ENCODE results near the gene HNF1B.

The HNF1B gene

DNA sequence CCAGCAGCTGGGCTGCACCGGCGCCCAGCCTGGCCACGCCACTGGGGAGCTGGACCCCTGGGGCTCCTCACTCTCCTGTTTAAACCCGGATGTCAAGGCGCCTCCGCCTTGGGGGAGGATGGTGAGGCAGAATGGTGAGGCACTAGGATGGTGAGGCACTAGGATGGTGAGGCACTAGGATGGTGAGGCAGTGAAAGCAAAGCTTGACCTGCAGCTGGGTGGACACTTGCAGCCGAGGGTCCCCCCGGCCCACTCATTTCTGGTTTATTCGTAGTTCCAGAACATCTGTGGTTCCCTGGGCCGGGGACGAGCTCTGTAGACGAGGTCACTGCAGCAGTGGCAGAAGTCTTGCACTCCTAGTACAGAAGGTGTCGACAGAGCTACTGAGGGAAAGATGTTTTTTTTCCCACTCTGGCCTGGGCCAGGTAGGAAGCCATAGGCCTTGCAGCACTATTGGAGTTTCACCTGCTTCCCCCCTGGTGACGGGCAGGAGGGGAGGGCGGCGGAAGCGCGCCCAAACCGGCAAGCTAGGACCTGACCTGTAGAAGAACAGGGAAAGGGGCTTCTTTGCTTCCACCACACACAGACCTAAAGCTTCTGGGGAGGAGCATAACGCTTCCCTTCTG lies 1.1 kb upstream of the HNF1B start:
- Mint-ChIP-seq H3K4me1 (peaks cover 23% of the 10 kb centered on the region), H3K9me3 (no peaks in the 10 kb centered on the region), H3K27me3 (peaks cover 38% of the 10 kb centered on the region), H3K36me3 (no peaks in the 10 kb centered on the region), H3K27ac (no peak overlapping the region), H3K4me3 (no peak overlapping the region)

GRCh38 chr17:37744633-37744927 lies 279 bp downstream of the HNF1B start:
- H3K4me3 Mint-ChIP-seq: peak overlapping the region; percentile 72
- no peaks in the 10 kb centered on the region for H3K9me3 Mint-ChIP-seq
- peaks cover 45% of the 10 kb centered on the region for H3K27me3 Mint-ChIP-seq
- peaks cover 23% of the 10 kb centered on the region for H3K4me1 Mint-ChIP-seq
- no peaks in the 10 kb centered on the region for H3K36me3 Mint-ChIP-seq
- no peak overlapping the region for H3K27ac Mint-ChIP-seq

DNA sequence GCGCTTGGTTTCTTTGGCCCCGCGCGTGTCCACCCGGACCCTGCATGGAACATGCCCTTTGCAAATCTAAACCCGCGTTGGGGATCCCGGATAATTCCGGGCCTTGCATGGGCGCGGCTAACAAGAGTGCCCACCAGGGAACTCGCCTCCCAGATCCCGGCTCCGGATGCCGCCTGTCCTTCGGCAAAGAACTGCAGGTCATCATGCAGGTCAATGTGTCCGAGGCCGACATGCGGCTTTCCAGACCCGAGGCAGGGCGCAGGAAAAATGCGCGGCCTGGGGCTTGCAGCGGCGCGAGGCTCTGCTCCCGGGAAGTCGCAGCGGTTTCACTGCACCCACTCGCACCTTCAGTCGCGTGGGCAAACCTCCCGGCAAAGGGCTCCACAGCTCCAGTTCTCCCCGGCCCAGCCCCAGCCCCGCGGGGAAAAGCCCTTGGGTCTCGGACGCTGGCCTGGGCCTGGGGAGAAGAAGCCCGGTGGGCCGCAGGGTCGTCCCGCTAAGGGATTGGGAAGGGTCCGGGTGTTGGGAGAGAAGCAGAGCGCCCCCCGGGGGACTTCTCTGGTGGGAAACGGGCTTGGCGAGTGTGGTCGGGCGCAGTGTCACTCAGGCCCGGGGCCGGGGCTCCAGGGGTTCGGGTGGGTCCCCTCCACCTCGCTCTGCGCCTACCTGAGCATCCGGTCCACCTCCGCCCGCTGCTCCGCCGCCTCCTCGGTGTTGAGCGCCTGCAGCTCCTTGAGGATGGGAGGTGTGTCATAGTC lies 805 bp downstream of the HNF1B start:
- Mint-ChIP-seq H3K27ac (no peak overlapping the region), H3K4me3 (peak overlapping the region; percentile 72)

DNA sequence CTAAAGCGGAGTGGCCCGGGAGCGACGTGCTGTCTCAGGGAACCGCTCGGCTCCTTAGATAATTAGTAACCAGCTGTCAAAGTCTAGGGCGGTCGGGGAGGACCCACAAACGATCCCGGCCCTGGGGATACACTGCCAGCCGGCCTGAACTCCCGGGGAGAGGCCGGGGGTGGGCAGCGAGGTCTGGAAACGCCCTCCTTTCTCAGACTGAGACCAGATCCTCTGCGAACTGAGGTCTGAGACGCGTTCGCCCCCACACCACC lies 1.3 kb downstream of the HNF1B start:
- H3K27me3 Mint-ChIP-seq: peaks cover 54% of the 10 kb centered on the region
- H3K4me3 Mint-ChIP-seq: peak overlapping the region; percentile 70
- no peaks in the 10 kb centered on the region for H3K9me3 Mint-ChIP-seq
- no peaks in the 10 kb centered on the region for H3K36me3 Mint-ChIP-seq
- H3K27ac Mint-ChIP-seq: no peak overlapping the region
- H3K4me1 Mint-ChIP-seq: peaks cover 23% of the 10 kb centered on the region

More for the DNA sequence above, 805 bp downstream of the HNF1B start:
- H3K4me1 Mint-ChIP-seq: peaks cover 23% of the 10 kb centered on the region
- H3K9me3 Mint-ChIP-seq: no peaks in the 10 kb centered on the region
- peaks cover 51% of the 10 kb centered on the region for H3K27me3 Mint-ChIP-seq
- H3K36me3 Mint-ChIP-seq: no peaks in the 10 kb centered on the region

DNA sequence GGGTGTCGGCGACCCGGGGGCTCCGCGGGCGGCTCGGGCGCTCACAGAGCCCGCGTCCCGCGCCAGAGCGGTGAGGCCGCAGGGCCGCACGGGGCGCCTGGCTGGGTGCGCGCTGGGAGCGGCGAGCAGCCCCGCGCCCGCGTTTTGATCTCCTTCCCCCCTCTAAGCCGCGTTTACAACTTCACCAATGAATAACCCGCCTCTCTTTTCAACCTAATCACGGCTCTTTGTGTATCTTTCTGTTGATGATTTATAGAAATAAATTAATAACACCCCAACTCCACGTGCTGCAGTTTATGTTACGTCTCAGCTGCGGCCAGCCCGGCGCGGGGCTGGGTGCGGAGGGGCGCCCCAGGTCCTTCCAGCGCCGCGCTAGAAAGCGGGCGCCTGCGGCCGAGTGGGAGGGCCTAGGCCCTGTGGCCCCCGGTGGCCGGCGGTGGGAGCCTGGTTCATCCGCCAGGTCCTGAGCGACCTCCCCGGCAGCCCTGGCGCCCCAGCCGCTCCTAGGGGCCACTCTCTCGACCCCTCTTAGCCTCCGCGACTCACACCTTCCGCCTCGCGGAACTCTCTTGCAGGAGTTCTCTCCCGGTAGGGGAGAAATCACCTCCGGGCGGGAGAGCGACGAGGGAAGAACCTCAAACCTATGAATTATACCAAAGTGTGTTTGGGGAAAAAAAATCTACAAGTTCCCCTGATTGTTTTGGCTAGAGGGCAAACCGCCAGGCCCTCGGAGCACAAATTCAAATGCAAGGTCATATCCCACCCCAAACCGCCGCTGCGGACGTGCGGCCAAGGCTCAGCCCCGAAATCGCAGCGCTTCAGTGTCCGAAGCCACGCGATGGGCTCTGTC lies 1.9 kb downstream of the HNF1B start:
- no peaks in the 10 kb centered on the region for H3K36me3 Mint-ChIP-seq
- peaks cover 23% of the 10 kb centered on the region for H3K4me1 Mint-ChIP-seq
- no peaks in the 10 kb centered on the region for H3K9me3 Mint-ChIP-seq
- H3K4me3 Mint-ChIP-seq: peak overlapping the region; percentile 70
- H3K27ac Mint-ChIP-seq: no peak overlapping the region
- peaks cover 59% of the 10 kb centered on the region for H3K27me3 Mint-ChIP-seq

DNA sequence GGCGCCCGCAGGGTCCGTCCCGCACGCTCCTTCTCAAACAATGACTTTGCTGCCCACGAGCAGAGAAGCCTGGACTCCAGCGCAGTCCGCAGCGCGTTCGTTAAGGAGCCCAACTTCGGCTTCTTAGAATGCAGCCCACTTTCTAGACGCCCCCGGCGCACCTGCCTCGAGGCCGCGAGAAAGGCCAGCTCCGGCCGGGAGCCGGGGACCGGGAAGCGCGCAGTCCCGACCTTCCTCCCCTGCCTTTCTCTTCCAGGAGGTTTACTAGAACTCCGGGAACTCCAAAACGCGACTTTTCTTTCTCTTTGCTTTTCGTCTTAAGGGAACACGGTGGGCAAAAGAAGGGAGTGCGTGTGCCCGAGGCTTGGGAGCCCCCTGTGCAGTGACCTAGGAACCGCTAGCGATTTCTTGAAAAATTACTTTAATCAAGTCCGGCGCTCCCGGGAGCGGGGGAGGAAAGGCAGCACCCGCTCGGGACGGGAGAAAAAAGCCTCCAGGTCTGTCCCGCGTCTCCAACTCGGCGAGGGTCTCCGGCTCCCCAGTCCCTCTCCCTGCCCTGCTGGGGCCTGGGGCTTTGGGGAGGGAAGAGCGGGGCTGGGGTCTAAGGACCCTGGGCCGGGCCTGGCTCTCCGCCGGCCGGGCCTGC lies 2.6 kb downstream of the HNF1B start:
- no peaks in the 10 kb centered on the region for H3K9me3 Mint-ChIP-seq
- peaks cover 23% of the 10 kb centered on the region for H3K4me1 Mint-ChIP-seq
- H3K36me3 Mint-ChIP-seq: no peaks in the 10 kb centered on the region
- H3K27me3 Mint-ChIP-seq: peaks cover 53% of the 10 kb centered on the region
- peak overlapping the region; percentile 67 for H3K4me3 Mint-ChIP-seq
- no peak overlapping the region for H3K27ac Mint-ChIP-seq

- H3K9me3 Mint-ChIP-seq: no peaks in the 10 kb centered on the region
- H3K27ac Mint-ChIP-seq: no peak overlapping the region
- peaks cover 23% of the 10 kb centered on the region for H3K4me1 Mint-ChIP-seq
- H3K27me3 Mint-ChIP-seq: peaks cover 54% of the 10 kb centered on the region
- H3K36me3 Mint-ChIP-seq: no peaks in the 10 kb centered on the region
- peak overlapping the region; percentile 47 for H3K4me3 Mint-ChIP-seq
Observed at GRCh38 chr17:37741341-37742115, 3.3 kb downstream of the HNF1B start.

DNA sequence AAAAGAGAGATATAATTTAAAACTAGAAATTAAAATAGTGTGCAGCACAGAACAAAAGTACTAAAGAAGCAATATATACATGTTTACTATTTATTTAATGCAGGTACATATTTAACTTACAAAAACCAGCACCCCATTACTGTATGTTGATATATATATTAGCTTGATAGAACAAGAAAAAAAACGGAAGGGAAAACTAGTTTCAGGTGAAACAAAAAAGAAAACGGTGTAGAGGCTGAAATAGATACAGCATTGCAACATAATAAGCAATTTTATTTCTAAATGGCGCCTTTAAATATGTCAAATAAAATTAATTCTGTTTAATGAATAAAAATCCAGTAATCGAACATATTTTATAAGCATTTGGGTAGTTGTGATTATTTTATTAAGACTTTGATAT lies 3.9 kb downstream of the HNF1B start:
- no peak overlapping the region for H3K4me3 Mint-ChIP-seq
- peaks cover 52% of the 10 kb centered on the region for H3K27me3 Mint-ChIP-seq
- no peaks in the 10 kb centered on the region for H3K9me3 Mint-ChIP-seq
- peaks cover 23% of the 10 kb centered on the region for H3K4me1 Mint-ChIP-seq
- no peak overlapping the region for H3K27ac Mint-ChIP-seq
- H3K36me3 Mint-ChIP-seq: no peaks in the 10 kb centered on the region

DNA sequence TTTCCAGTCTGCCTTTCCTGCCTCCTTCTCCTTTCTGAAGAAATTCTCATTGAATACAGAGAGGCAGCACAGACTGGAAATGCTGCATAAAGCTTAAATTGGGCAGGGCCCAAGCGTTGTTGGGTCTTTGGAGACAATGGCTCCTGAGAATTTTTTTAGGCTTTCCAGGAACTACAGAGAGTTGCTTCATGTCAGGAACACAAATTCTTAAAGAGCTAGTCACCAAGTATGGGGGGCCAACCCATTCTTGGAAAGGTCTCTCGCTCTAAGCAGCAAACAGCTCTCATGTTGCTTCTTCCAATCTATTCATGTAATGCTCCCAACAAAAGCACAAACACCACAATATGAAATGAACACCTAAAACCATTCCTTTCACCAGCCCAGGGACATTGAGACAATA lies 6.9 kb downstream of the HNF1B start:
- peaks cover 41% of the 10 kb centered on the region for H3K27me3 Mint-ChIP-seq

GRCh38 chr17:37737081-37737480 lies 7.8 kb downstream of the HNF1B start:
- H3K4me3 Mint-ChIP-seq: no peak overlapping the region
- peaks cover 40% of the 10 kb centered on the region for H3K27me3 Mint-ChIP-seq
- H3K27ac Mint-ChIP-seq: no peak overlapping the region
- H3K4me1 Mint-ChIP-seq: peaks cover under 1% of the 10 kb centered on the region
- H3K36me3 Mint-ChIP-seq: no peaks in the 10 kb centered on the region
- H3K9me3 Mint-ChIP-seq: no peaks in the 10 kb centered on the region

More for the DNA sequence above, 6.9 kb downstream of the HNF1B start:
- H3K9me3 Mint-ChIP-seq: no peaks in the 10 kb centered on the region
- peaks cover 7% of the 10 kb centered on the region for H3K4me1 Mint-ChIP-seq
- H3K4me3 Mint-ChIP-seq: no peak overlapping the region
- H3K27ac Mint-ChIP-seq: no peak overlapping the region
- no peaks in the 10 kb centered on the region for H3K36me3 Mint-ChIP-seq

GRCh38 chr17:37736428-37736827 lies 8.4 kb downstream of the HNF1B start:
- H3K4me3 Mint-ChIP-seq: no peak overlapping the region
- H3K9me3 Mint-ChIP-seq: no peaks in the 10 kb centered on the region
- no peaks in the 10 kb centered on the region for H3K36me3 Mint-ChIP-seq
- H3K27ac Mint-ChIP-seq: no peak overlapping the region
- H3K27me3 Mint-ChIP-seq: peaks cover 35% of the 10 kb centered on the region
- H3K4me1 Mint-ChIP-seq: no peaks in the 10 kb centered on the region

- Mint-ChIP-seq H3K4me3 (no peak overlapping the region), H3K36me3 (no peaks in the 10 kb centered on the region), H3K27me3 (peaks cover 28% of the 10 kb centered on the region), H3K9me3 (no peaks in the 10 kb centered on the region), H3K4me1 (no peaks in the 10 kb centered on the region), H3K27ac (no peak overlapping the region)
Observed at GRCh38 chr17:37735165-37735564, 9.7 kb downstream of the HNF1B start.

GRCh38 chr17:37732316-37732715 lies 12.5 kb downstream of the HNF1B start:
- no peaks in the 10 kb centered on the region for H3K36me3 Mint-ChIP-seq
- H3K4me1 Mint-ChIP-seq: no peaks in the 10 kb centered on the region
- H3K9me3 Mint-ChIP-seq: no peaks in the 10 kb centered on the region
- no peak overlapping the region for H3K27ac Mint-ChIP-seq
- no peak overlapping the region for H3K4me3 Mint-ChIP-seq
- peaks cover 8% of the 10 kb centered on the region for H3K27me3 Mint-ChIP-seq

GRCh38 chr17:37731056-37731455 lies 13.8 kb downstream of the HNF1B start:
- Mint-ChIP-seq H3K36me3 (no peaks in the 10 kb centered on the region), H3K4me1 (no peaks in the 10 kb centered on the region), H3K4me3 (no peak overlapping the region), H3K9me3 (no peaks in the 10 kb centered on the region), H3K27me3 (no peaks in the 10 kb centered on the region), H3K27ac (no peak overlapping the region)

- no peak overlapping the region for H3K27ac Mint-ChIP-seq
- no peaks in the 10 kb centered on the region for H3K27me3 Mint-ChIP-seq
- H3K9me3 Mint-ChIP-seq: no peaks in the 10 kb centered on the region
- no peak overlapping the region for H3K4me3 Mint-ChIP-seq
- H3K36me3 Mint-ChIP-seq: no peaks in the 10 kb centered on the region
- H3K4me1 Mint-ChIP-seq: no peaks in the 10 kb centered on the region
Observed at GRCh38 chr17:37729905-37730304, 15.0 kb downstream of the HNF1B start.
